ENCODE results near the gene DSCAML1.
"Not testable (repeated sequence)": the region's sequence is repeated elsewhere in the genome, so short reads cannot be mapped to it uniquely, and the experiment has no call there.

Gene DSCAML1

GRCh38 chr11:117415358-117415896 lies 381.6 kb downstream of the DSCAML1 start:
- no peak for DNase-seq

GRCh38 chr11:117414724-117415123 lies 382.3 kb downstream of the DSCAML1 start:
- no peak for DNase-seq

- no peak for DNase-seq
Measured at GRCh38 chr11:117413616-117414015, 383.4 kb downstream of the DSCAML1 start.

- no peak for DNase-seq
Measured at GRCh38 chr11:117412653-117413275, 384.3 kb downstream of the DSCAML1 start.

- no peak for DNase-seq
Measured at GRCh38 chr11:117412176-117412575, 384.8 kb downstream of the DSCAML1 start.

GRCh38 chr11:117411736-117412135 lies 385.3 kb downstream of the DSCAML1 start:
- no peak for DNase-seq

- no peak for DNase-seq
Measured at GRCh38 chr11:117410861-117411710, 385.9 kb downstream of the DSCAML1 start.

- DNase-seq: no peak
Measured at GRCh38 chr11:117410238-117410637, 386.8 kb downstream of the DSCAML1 start.

GRCh38 chr11:117409511-117409910 lies 387.5 kb downstream of the DSCAML1 start:
- no peak for DNase-seq

GRCh38 chr11:117408356-117408755 lies 388.7 kb downstream of the DSCAML1 start:
- DNase-seq: no peak

GRCh38 chr11:117407016-117407415 lies 390.0 kb downstream of the DSCAML1 start:
- DNase-seq: no peak

GRCh38 chr11:117405898-117406297 lies 391.1 kb downstream of the DSCAML1 start:
- DNase-seq: not testable (repeated sequence)

- not testable (repeated sequence) for DNase-seq
Measured at GRCh38 chr11:117399100-117399840, 397.7 kb downstream of the DSCAML1 start.

GRCh38 chr11:117398618-117399017 lies 398.4 kb downstream of the DSCAML1 start:
- not testable (repeated sequence) for DNase-seq

- DNase-seq: no peak
Measured at GRCh38 chr11:117396970-117397369, 400.0 kb downstream of the DSCAML1 start.

- DNase-seq: no peak
Measured at GRCh38 chr11:117395476-117395875, 401.5 kb downstream of the DSCAML1 start.

- no peak for DNase-seq
Measured at GRCh38 chr11:117394221-117394925, 402.6 kb downstream of the DSCAML1 start.

- DNase-seq: no peak
Measured at GRCh38 chr11:117392979-117393378, 404.0 kb downstream of the DSCAML1 start.

GRCh38 chr11:117392001-117392690 lies 404.9 kb downstream of the DSCAML1 start:
- DNase-seq: no peak

GRCh38 chr11:117391181-117391580 lies 405.8 kb downstream of the DSCAML1 start:
- DNase-seq: no peak

- DNase-seq: no peak
Measured at GRCh38 chr11:117390743-117391142, 406.3 kb downstream of the DSCAML1 start.
